ENCODE measurements around the gene EPB41. TPM values are rescaled to one million over a fixed set of nuclear protein-coding genes. Genes with fewer than 3 reads are reported as not detected.
A peak's percentile ranks its signal among the peaks of the same experiment; 100 is the strongest.

EPB41 gene
- total and polyA plus RNA-seq, 2 donors (not counting 3 experiments of a cell fraction or from before 2014, with no cell fraction given) = 22.3 to 45.7 TPM

DNA sequence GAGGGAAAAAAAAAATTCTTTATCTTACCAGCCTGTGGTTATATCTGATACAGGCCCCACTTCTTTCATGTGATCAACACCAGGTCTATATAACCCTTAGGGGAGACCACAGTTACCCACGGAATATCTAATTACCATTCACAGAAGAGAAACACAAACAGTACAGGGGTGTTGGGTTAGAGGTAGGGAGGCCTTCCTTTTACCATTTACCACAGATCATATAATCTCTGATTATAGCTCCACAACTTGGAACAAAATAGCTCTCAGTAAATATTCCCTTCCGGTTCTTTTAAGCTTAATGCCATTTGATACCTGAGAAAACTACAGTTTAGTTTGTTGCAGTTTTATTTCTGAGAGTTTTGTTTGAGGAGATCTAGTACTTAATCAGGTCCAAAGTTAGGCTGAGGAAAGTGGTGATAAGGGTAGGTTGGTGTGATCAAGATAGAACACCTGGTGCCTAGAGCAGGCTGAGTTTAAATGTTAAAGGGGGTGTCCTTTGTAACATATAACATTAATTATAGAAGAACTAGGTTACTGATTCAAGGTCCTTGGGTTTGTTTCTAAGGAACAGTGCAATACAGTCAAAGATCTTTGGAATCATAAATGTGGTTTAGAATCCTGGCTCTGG is 14.1 kb downstream of the EPB41 start:
- H3K9ac ChIP-seq (replicated peaks; ENCODE audit: extremely low read depth, insufficient read depth, low read length) = no peak overlapping the region
- H3K79me2 ChIP-seq (ENCODE audit: control insufficient read depth, insufficient read depth, low read length) = peaks cover 4% of the 10 kb centered on the region
- CTCF ChIA-PET = interaction anchor here (0.6 to 1.9 kb wide), 3 partner anchors 46 to 143 kb away, joined by 3 to 9 read pairs (median 5); no protein-coding TSS in a partner anchor
- FAIRE-seq (no peak), DNase-seq (ENCODE audit: low read depth, low spot score) (peak; percentile 7)
- H4K20me1 ChIP-seq (replicated peaks; ENCODE audit: control insufficient read depth, extremely low read depth, insufficient read depth, low read length) = no peaks in the 10 kb centered on the region
- TF ChIP-seq EZH2 (IDR thresholded peaks at IDR 0.05; ENCODE audit: borderline replicate concordance, low read depth, low read length, severe bottlenecking) (no peak), MYC (IDR thresholded peaks at IDR 0.05; ENCODE audit: low read depth, low read length) (no peak), POLR2AphosphoS5 (IDR thresholded peaks at IDR 0.05; ENCODE audit: insufficient read depth, low read depth, low read length) (no peak), FOS (IDR thresholded peaks at IDR 0.05; ENCODE audit: borderline replicate concordance, insufficient read depth, low read length) (no peak), JUN (IDR thresholded peaks at IDR 0.05; ENCODE audit: borderline replicate concordance, insufficient read depth, insufficient read length, low read depth) (no peak), GATA2 (IDR thresholded peaks at IDR 0.05; ENCODE audit: insufficient read depth, insufficient read length, low read depth, low read length) (no peak), POLR2A (IDR thresholded peaks at IDR 0.05; ENCODE audit: low read depth, low read length) (no peak)
- TF ChIP-seq, protein P1, sequence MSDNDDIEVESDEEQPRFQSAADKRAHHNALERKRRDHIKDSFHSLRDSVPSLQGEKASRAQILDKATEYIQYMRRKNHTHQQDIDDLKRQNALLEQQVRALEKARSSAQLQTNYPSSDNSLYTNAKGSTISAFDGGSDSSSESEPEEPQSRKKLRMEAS (IDR thresholded peaks at IDR 0.05; ENCODE audit: insufficient read depth, insufficient read length) = no peak
- TF ChIP-seq, protein P2, sequence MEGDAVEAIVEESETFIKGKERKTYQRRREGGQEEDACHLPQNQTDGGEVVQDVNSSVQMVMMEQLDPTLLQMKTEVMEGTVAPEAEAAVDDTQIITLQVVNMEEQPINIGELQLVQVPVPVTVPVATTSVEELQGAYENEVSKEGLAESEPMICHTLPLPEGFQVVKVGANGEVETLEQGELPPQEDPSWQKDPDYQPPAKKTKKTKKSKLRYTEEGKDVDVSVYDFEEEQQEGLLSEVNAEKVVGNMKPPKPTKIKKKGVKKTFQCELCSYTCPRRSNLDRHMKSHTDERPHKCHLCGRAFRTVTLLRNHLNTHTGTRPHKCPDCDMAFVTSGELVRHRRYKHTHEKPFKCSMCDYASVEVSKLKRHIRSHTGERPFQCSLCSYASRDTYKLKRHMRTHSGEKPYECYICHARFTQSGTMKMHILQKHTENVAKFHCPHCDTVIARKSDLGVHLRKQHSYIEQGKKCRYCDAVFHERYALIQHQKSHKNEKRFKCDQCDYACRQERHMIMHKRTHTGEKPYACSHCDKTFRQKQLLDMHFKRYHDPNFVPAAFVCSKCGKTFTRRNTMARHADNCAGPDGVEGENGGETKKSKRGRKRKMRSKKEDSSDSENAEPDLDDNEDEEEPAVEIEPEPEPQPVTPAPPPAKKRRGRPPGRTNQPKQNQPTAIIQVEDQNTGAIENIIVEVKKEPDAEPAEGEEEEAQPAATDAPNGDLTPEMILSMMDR (IDR thresholded peaks at IDR 0.05; ENCODE audit: extremely low read depth in 1 of 2, insufficient read depth in 1 of 2, low read depth in 1 of 2, low read length in 2 of 2) = no peak
- H3K4me3 ChIP-seq (replicated peaks in 1 of 3; ENCODE audit: insufficient read depth in 1 of 3, low read depth in 1 of 3, low read length in 3 of 3) = no peak overlapping the region
- H2AFZ ChIP-seq (ENCODE audit: low read depth, low read length) = no peak overlapping the region
- no peaks in the 10 kb centered on the region for H3K36me3 ChIP-seq (ENCODE audit: control insufficient read depth in 2 of 2, extremely low read depth in 1 of 2, insufficient read depth in 2 of 2, low read length in 2 of 2)
- POLR2A ChIA-PET = no interaction called here
- H3K27ac ChIP-seq (ENCODE audit: insufficient read depth, low read depth, low read length) = no peak overlapping the region
- H3K27me3 ChIP-seq (ENCODE audit: control insufficient read depth in 2 of 2, insufficient read depth in 2 of 2, low read length in 2 of 2) = no peaks in the 10 kb centered on the region
- H3K4me2 ChIP-seq (ENCODE audit: insufficient read depth, low read length) = no peak overlapping the region
- no peaks in the 10 kb centered on the region for H3K9me3 ChIP-seq (replicated peaks; ENCODE audit: control insufficient read depth, insufficient read depth, low read length)
- BruUV-seq (replicated peaks) = no TSS peak
- H3K9me1 ChIP-seq (replicated peaks; ENCODE audit: control insufficient read depth, extremely low read depth, insufficient read depth, low read length) = no peaks in the 10 kb centered on the region
- intact Hi-C loops (cut with micrococcal nuclease) (loop anchor here (10.0 kb wide), 1 partner anchor 56 kb away; no protein-coding TSS in a partner anchor), dilution Hi-C loops (cut with MboI; ENCODE audit: extremely low pct_ligation_motif_present, low sequenced_read_pairs) (no loop called here)
- H3K4me1 ChIP-seq (ENCODE audit: control insufficient read depth, extremely low read depth, insufficient read depth, low read length) = peaks cover 28% of the 10 kb centered on the region

Measured in endothelial cell of umbilical vein (primary cell).